Ovary (tissue), 9 donors: ENCODE results near the gene TUBB6. TPM values are rescaled to one million over a fixed set of nuclear protein-coding genes. Genes with fewer than 3 reads are reported as not detected.
A peak's percentile ranks its signal among the peaks of the same experiment; 100 is the strongest.

ENCODE experiments used
- DNase-seq, 5 donors: peaks; one replicate each; pipeline ENCODE4 v3.0.0-alpha.2; 2019 to 2020
- H3K27ac ChIP-seq, 2 donors: fragments of 200-600 bp; one replicate each; pipeline versions ENCODE4 v1.5.1 to v1.8.0; 2019 to 2022
- H3K27me3 ChIP-seq: fragments of 200-600 bp; one replicate; pipeline ENCODE4 v1.8.0; 2022
- H3K36me3 ChIP-seq: fragments of 200-600 bp; sonication (generic); one replicate; pipeline ENCODE4 v1.5.1; 2019
- H3K4me1 ChIP-seq: one replicate; pipeline ENCODE4 v1.8.1; 2013; ENCODE audit warnings: mild to moderate bottlenecking, moderate library complexity; ENCODE audit not compliant: insufficient read depth
- H3K4me3 ChIP-seq: fragments of 200-600 bp; sonication (generic); one replicate; pipeline ENCODE4 v1.5.1; 2017
- H3K9me3 ChIP-seq, 2 donors: fragments of 200-600 bp in 1 of 2; sonication (generic) in 1 of 2; one replicate each; pipeline versions ENCODE4 v1.5.1 to v1.8.1; 2013 to 2019; ENCODE audit warnings: mild to moderate bottlenecking in 1 of 2, moderate library complexity in 1 of 2
- EP300 ChIP-seq: sonication (generic); formaldehyde crosslinking; IDR thresholded peaks from one replicate; pipeline ENCODE4 v1.6.1; 2017; ENCODE audit warnings: antibody characterized with exemption
- POLR2A ChIP-seq: fragments of 450-650 bp; IDR thresholded peaks from one replicate; pipeline ENCODE4 v1.6.1; 2017; ENCODE audit warnings: antibody characterized with exemption, mild to moderate bottlenecking, moderate library complexity
- WGBS, 3 donors: extraction: QIAGEN DNeasy Blood & Tissue Kit in 1 of 3; methylation state at CpG; one replicate each; pipeline versions ENCODE4 v1.1.5 to v1.1.7; 2013 to 2017; 5-methylcytosine and 5-hydroxymethylcytosine counted together
- intact Hi-C, 4 donors: fragments of 100-400 bp; cut with DNase I; formaldehyde crosslinking; loops; one replicate each; pipeline versions ENCODE4 v1.11.0 to v1.15.1; 2022 to 2023
- polyA plus RNA-seq, 2 donors: library from polyadenylated mRNA; stranded (reverse); fragments of 200-250 nt in 1 of 2; fragments of 350-450 nt in 1 of 2; fragmentation: Illumina TruSeq in 1 of 2; extraction: RNeasy Lipid Tissue Mini Kit (QIAGEN cat#74804) in 1 of 2; gene quantifications; one replicate each; pipeline ENCODE4 v1.2.3, GENCODE V29; 2013 to 2014
- total RNA-seq, 7 donors: library from RNA; depleted of rRNA in 2 of 7; stranded (reverse); fragments of >200 nt in 2 of 7; fragmentation: NEBNext Ultra II Directional in 3 of 7; extraction: Animal tissue kit (Norgen Biotek cat#: 25700) in 3 of 7; gene quantifications; one replicate each; pipeline versions ENCODE4 v1.1.0 to v1.2.4, GENCODE V29; 2016 to 2023
- TF ChIP-seq, protein P1 (sequence below), 3 donors: fragments of 450-650 bp in 2 of 3; fragments of 200-600 bp in 1 of 3; IDR thresholded peaks; one replicate each; pipeline versions ENCODE4 v1.5.1 to v1.8.0; 2016 to 2022; ENCODE audit warnings: antibody characterized with exemption in 3 of 3, mild to moderate bottlenecking in 1 of 3
- donor health status: DM: no; HTN: no; CAD: no; lungs with moderate emphysema.
- donor health status: DM: no; HTN: no; CAD: no.
- donor health status: Bipolar disorder and iron deficiency.
- donor health status: DM: yes; HTN: yes; CAD: no.
- donor health status: DM: no; HTN: no; CAD: no.
- donor health status: DM: yes; HTN: yes; CAD: no.

TUBB6 gene
- total and polyA plus RNA-seq, 9 donors: 77.3 to 155 (median 121) TPM

DNA sequence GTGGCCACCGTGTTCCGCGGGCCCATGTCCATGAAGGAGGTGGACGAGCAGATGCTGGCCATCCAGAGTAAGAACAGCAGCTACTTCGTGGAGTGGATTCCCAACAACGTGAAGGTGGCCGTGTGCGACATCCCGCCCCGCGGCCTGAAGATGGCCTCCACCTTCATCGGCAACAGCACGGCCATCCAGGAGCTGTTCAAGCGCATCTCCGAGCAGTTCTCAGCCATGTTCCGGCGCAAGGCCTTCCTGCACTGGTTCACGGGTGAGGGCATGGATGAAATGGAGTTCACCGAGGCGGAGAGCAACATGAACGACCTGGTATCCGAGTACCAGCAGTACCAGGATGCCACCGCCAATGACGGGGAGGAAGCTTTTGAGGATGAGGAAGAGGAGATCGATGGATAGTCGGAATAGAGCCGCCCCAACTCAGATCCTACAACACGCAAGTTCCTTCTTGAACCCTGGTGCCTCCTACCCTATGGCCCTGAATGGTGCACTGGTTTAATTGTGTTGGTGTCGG, 17.7 kb downstream of the TUBB6 start:
- Histone ChIP-seq H3K36me3 (no peaks in the 10 kb centered on the region), H3K27me3 (no peaks in the 10 kb centered on the region), H3K4me3 (no peak overlapping the region), H3K27ac (no peak overlapping the region), H3K4me1 (no peaks in the 10 kb centered on the region), H3K9me3 (no peaks in the 10 kb centered on the region)
- no peak for DNase-seq
- no peak for TF ChIP-seq POLR2A
- TF ChIP-seq EP300: no peak
- TF ChIP-seq, protein P1, sequence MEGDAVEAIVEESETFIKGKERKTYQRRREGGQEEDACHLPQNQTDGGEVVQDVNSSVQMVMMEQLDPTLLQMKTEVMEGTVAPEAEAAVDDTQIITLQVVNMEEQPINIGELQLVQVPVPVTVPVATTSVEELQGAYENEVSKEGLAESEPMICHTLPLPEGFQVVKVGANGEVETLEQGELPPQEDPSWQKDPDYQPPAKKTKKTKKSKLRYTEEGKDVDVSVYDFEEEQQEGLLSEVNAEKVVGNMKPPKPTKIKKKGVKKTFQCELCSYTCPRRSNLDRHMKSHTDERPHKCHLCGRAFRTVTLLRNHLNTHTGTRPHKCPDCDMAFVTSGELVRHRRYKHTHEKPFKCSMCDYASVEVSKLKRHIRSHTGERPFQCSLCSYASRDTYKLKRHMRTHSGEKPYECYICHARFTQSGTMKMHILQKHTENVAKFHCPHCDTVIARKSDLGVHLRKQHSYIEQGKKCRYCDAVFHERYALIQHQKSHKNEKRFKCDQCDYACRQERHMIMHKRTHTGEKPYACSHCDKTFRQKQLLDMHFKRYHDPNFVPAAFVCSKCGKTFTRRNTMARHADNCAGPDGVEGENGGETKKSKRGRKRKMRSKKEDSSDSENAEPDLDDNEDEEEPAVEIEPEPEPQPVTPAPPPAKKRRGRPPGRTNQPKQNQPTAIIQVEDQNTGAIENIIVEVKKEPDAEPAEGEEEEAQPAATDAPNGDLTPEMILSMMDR (IDR thresholded peaks at IDR 0.05): no peak
- intact Hi-C loops: loop anchor here in 1 of 4 donors (10.0 kb wide), 1 partner anchor 49 kb away; the partner anchor contains the start of gene AFG3L2
- WGBS, 3 donors: 96 to 98% (median 96%) methylated on average over 24 to 29 of the region's 29 CpGs

DNA sequence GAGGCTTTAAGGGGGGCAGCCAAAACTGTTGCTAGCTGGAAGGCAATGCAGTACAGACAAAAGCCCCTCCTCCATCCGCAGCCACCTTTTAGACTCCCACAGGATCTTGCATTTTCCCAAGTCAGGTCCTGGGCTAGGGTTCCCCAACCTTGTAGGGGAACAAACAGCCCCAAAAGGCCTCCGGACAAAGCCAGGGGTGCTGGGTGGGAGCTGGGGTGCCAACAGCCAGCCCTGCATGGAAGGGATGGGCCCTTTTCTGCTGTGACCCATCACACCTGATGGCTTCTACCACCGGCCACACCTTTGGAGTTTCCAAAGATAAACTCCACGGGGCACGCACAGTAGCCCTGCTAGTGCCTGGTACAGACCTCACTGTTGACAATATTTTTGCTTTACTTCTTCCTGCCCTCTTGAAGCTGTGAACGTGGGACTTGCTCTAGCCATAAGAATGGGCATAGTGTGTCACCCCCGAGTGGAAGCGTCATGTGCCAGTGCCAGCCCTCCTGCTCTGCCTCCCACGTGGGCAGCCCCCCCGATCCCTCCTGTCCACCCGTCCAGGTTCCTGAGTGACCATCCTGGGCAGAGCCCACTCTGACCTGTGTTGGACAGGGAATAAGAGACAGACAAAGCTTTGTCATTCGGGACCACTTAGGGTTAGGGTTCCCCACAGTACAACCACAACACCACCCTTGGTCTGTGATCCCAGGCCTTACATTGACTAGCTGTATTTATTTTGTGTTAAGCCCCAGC, 18.8 kb downstream of the TUBB6 start:
- Histone ChIP-seq H3K4me1 (no peaks in the 10 kb centered on the region), H3K27ac (no peak overlapping the region), H3K36me3 (no peaks in the 10 kb centered on the region), H3K4me3 (no peak overlapping the region), H3K27me3 (no peaks in the 10 kb centered on the region), H3K9me3 (no peaks in the 10 kb centered on the region)
- DNase-seq: no peak
- intact Hi-C loops: loop anchor here in 1 of 4 donors (10.0 kb wide), 1 partner anchor 48 kb away; the partner anchor contains the start of gene AFG3L2
- WGBS, 3 donors: 81 to 90% (median 85%) methylated on average over 12 of the region's 12 CpGs
- TF ChIP-seq POLR2A (no peak), EP300 (no peak)
- TF ChIP-seq, protein P1 (IDR thresholded peaks at IDR 0.05): no peak

DNA sequence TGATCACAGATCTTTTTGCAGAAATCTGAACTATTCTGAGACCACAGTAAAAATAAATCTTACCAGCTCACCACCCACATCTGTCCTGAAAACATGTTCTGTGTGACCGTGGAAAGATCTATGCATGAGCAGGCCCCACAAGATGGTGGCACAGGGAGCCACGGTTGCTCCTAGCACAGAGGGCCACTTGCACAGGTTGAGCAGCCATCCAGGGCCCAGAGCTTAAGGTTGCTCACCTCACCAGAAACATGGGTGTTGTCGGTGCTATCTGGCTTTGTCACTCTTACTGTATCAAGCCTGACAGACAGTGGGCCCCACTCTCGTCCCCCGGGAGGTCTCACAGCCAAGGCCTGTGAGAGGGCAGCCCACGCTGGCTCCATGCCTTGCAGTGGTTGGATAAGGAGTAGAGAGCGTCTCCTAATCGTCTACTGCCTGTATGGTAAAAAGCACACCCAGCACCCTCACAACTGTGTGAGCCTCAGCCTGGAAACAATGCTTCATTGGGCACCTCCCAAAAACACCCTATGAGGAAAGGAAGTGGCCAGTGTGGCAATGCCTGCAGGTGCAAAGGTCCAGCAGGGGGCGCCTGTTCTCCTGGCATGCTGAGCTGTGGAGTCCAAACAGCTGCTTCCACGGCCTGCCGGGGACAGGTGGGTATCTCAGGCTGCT, 19.6 kb downstream of the TUBB6 start:
- peak; percentile 57 to 76 (median 69) for DNase-seq
- Histone ChIP-seq H3K27me3 (no peaks in the 10 kb centered on the region), H3K27ac (no peak overlapping the region), H3K4me1 (no peaks in the 10 kb centered on the region), H3K9me3 (no peaks in the 10 kb centered on the region), H3K4me3 (no peak overlapping the region), H3K36me3 (no peaks in the 10 kb centered on the region)
- TF ChIP-seq, protein P1 (IDR thresholded peaks at IDR 0.05): peak in 2 of 3 donors; percentile 27 to 43
- no peak for TF ChIP-seq POLR2A
- intact Hi-C loops: loop anchor here in 1 of 4 donors (10.0 kb wide), 1 partner anchor 47 kb away; the partner anchor contains the start of gene AFG3L2
- 63 to 65% (median 65%) methylated on average over 11 of the region's 11 CpGs for WGBS, 3 donors

DNA sequence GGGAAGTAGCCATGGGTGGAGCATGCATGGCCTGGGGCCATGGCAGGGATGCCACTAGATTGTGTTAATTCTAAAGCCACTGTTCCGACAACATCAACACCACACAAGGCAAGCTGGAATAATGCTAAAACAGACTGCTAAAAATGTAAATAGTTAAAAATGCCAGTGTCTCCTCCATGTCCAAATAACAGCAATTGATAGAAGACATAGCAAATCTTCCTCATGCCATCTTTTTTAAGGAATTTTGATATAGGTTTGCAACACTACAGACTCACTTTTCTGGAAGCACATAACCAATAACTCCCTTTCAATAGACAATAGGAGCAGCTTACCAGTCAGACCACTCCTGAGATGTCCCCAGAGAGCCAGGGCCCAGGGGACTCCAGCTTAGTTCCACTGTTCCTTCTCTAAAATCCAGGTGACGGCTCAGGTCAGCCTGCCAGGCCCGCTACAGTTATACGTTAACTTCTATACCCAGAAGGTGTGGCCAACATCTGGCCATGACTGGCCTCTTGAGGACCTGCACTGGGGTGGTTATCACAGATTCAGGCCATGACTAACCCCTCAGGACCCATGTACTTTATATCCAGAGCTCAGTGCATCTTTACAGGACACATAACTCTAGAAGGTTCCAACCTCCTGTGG, 20.3 kb downstream of the TUBB6 start:
- TF ChIP-seq POLR2A: no peak
- no peak for TF ChIP-seq EP300
- TF ChIP-seq, protein P1 (IDR thresholded peaks at IDR 0.05): no peak
- no peak overlapping the region for H3K4me3 ChIP-seq
- intact Hi-C loops: loop anchor here in 1 of 4 donors (10.0 kb wide), 1 partner anchor 46 kb away; the partner anchor contains the start of gene AFG3L2
- 90 to 100% (median 93%) methylated on average over 4 of the region's 4 CpGs for WGBS, 3 donors
- no peaks in the 10 kb centered on the region for H3K36me3 ChIP-seq
- no peaks in the 10 kb centered on the region for H3K27me3 ChIP-seq
- no peak for DNase-seq
- H3K4me1 ChIP-seq: no peaks in the 10 kb centered on the region
- H3K9me3 ChIP-seq: no peaks in the 10 kb centered on the region
- no peak overlapping the region for H3K27ac ChIP-seq
